Tibial nerve (tissue), 4 donors: ENCODE results near the gene YWHAG.
"Not testable (repeated sequence)": the region's sequence is repeated elsewhere in the genome, so short reads cannot be mapped to it uniquely, and the experiment has no call there.

Experiments
- CTCF ChIP-seq, 5 experiments: fragments of 200-600 bp in 3 of 5; fragments of 450-650 bp in 2 of 5; sonication (generic) in 3 of 5; IDR thresholded peaks; one replicate each; pipeline ENCODE4 v1.5.1; 2016 to 2019; ENCODE audit warnings: antibody characterized with exemption in 5 of 5, mild to moderate bottlenecking in 3 of 5, moderate library complexity in 2 of 5
- EP300 ChIP-seq, 2 donors: sonication (generic); formaldehyde crosslinking; IDR thresholded peaks; one replicate each; pipeline ENCODE4 v1.6.1; 2017; ENCODE audit warnings: antibody characterized with exemption in 2 of 2, mild to moderate bottlenecking in 1 of 2

- not testable (repeated sequence) for TF ChIP-seq CTCF, EP300 (IDR thresholded peaks at IDR 0.05)
Measured at GRCh38 chr7:76395605-76395964, 36.8 kb upstream of the YWHAG start.
